Ishikawa (cell line): Measurements from ENCODE around the gene UCKL1.

Experiments
- CEBPB ChIP-seq: IDR thresholded peaks from 2 replicates; pipeline ENCODE4 v1.6.1; 2012
- CREB1 ChIP-seq: IDR thresholded peaks from 2 replicates; pipeline ENCODE4 v1.6.1; 2012; ENCODE audit warnings: low read depth
- EGR1 ChIP-seq: IDR thresholded peaks from 2 replicates; pipeline ENCODE4 v1.6.1; 2012
- EP300 ChIP-seq: IDR thresholded peaks from 2 replicates; pipeline ENCODE4 v1.6.1; 2012; ENCODE audit warnings: borderline replicate concordance
- FOXM1 ChIP-seq: IDR thresholded peaks from 2 replicates; pipeline ENCODE4 v1.6.1; 2012; ENCODE audit warnings: low read depth, borderline replicate concordance
- NFIC ChIP-seq: IDR thresholded peaks from 2 replicates; pipeline ENCODE4 v1.6.1; 2012
- RAD21 ChIP-seq: IDR thresholded peaks from 2 replicates; pipeline ENCODE4 v1.6.1; 2012; ENCODE audit warnings: low read depth
- REST ChIP-seq: IDR thresholded peaks from 2 replicates; pipeline ENCODE4 v1.6.1; 2012; ENCODE audit warnings: low read depth, mild to moderate bottlenecking
- TAF1 ChIP-seq: IDR thresholded peaks from 2 replicates; pipeline ENCODE4 v1.6.1; 2012; ENCODE audit warnings: low read depth, mild to moderate bottlenecking
- TCF12 ChIP-seq: IDR thresholded peaks from 2 replicates; pipeline ENCODE4 v1.6.1; 2012; ENCODE audit warnings: low read depth
- TEAD4 ChIP-seq: IDR thresholded peaks from 2 replicates; pipeline ENCODE4 v1.6.1; 2012
- USF1 ChIP-seq: IDR thresholded peaks from 2 replicates; pipeline ENCODE4 v1.6.1; 2012
- YY1 ChIP-seq: IDR thresholded peaks from 2 replicates; pipeline ENCODE4 v1.6.1; 2012; ENCODE audit warnings: low read depth
- ZBTB7A ChIP-seq: IDR thresholded peaks from 2 replicates; pipeline ENCODE4 v1.6.1; 2012; ENCODE audit warnings: low read depth

UCKL1 gene

GRCh38 chr20:63950701-63951397 lies 5.4 kb downstream of the UCKL1 start:
- no peak for TF ChIP-seq RAD21
- TF ChIP-seq REST: no peak
- TF ChIP-seq EP300: no peak
- no peak for TF ChIP-seq ZBTB7A
- no peak for TF ChIP-seq CEBPB
- no peak for TF ChIP-seq TAF1
- TF ChIP-seq TEAD4: no peak
- TF ChIP-seq YY1: no peak
- TF ChIP-seq CREB1: no peak
- no peak for TF ChIP-seq FOXM1
- TF ChIP-seq TCF12: no peak

GRCh38 chr20:63947638-63948456 lies 8.4 kb downstream of the UCKL1 start:
- TF ChIP-seq NFIC: no peak
- no peak for TF ChIP-seq CREB1
- no peak for TF ChIP-seq TCF12
- no peak for TF ChIP-seq EP300
- no peak for TF ChIP-seq EGR1
- no peak for TF ChIP-seq TAF1
- TF ChIP-seq TEAD4: no peak
- TF ChIP-seq ZBTB7A: no peak
- TF ChIP-seq YY1: no peak

DNA sequence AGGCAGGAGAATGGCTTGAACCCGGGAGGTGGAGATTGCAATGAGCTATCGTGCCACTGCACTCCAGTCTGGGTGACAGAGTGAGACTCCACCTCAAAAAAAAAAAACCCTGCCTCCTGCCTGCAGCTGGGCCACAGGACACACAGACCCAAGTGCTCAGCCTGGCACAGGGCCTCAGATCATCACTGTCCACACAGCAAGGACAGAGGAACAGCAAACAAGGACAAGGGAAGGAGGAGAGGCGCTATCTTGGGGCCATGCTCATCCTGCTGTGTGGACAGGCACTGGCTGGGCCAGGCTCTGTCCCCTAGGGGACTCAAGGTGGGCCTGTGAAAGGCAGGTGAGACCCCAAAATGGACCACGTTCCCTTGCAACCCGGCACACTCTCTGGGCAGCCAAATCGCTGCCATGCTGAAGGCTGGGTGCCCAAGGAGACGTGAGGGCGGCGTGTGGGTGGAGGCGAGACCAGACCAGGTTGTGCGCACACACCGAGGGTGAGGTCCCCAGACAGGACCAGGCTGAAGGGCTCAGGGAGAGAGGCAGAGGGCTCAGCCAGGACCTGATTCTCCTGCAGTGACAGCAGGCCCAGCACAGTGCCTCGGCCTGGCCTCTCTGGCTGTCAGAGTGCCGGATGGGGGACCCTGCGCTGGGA lies 9.1 kb downstream of the UCKL1 start:
- TF ChIP-seq REST (no peak), USF1 (no peak), TCF12 (no peak), TEAD4 (no peak), FOXM1 (no peak)

DNA sequence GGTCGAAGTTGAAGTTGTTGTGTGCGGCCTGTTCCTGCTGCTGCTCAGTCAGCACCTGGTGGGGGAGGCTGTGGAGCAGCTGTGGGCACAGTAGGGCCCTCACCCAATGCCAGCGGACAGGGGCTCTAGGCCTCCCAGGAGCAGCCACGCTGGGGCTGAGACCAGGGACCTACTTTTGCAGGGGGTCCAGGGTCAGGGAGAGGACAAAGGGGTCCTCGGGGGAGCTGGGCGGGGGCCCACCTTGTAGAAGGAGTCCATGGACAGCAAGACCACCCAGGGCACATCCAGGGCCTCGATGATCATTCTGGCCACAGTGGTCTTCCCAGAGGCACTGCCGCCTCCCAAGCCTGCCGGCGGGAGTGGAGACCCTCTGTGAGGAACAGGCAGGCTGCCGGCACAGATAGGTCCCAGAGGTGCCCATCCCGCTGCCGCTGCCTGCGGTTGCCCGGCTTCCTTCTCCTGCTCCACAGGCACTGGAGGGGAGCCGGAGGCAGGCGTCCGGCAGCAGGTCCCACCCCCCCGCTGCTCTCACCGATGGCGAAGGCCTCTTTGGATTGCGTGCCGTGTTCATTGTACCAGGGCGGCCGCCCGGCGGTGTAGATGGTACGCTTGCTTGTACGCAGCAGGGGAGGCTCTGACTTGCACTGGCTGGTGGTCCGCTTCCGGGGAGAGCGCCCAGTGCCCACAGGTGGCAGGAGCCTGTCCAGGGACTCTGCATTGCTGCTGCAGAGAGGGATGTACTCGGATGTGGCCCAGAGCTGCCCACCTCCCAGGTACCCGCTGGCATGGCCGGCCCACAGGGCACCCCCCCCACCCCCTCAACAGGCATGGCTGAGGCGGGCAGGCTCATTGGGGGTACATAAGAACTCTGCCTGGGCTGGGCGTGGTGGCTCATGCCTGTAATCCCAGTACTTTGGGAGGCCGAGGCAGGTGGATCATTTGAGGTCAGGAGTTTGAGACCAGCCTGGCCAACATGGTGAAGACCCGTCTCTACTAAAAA lies 10.0 kb downstream of the UCKL1 start:
- TF ChIP-seq REST (no peak), YY1 (no peak), EP300 (no peak), TEAD4 (no peak), USF1 (no peak), NFIC (no peak)
